Hindlimb muscle (tissue), 1 donor: ENCODE data around the gene FER1L5. TPM values are rescaled to one million over a fixed set of nuclear protein-coding genes. Genes with fewer than 3 reads are reported as not detected.

Experiments
- DNase-seq: peaks from one replicate; pipeline ENCODE4 v3.0.0-alpha.2; 2013
- polyA plus RNA-seq: library from polyadenylated mRNA; unstranded; fragments of 120-200 nt; gene quantifications from one replicate; pipeline ENCODE4 v1.2.1, GENCODE V29; 2013; ENCODE audit not compliant: insufficient read length

The FER1L5 gene
- polyA plus RNA-seq, 1 donor: 3.9 TPM

GRCh38 chr2:96698221-96698861, 55.8 kb downstream of the FER1L5 start:
- no peak for DNase-seq

DNA sequence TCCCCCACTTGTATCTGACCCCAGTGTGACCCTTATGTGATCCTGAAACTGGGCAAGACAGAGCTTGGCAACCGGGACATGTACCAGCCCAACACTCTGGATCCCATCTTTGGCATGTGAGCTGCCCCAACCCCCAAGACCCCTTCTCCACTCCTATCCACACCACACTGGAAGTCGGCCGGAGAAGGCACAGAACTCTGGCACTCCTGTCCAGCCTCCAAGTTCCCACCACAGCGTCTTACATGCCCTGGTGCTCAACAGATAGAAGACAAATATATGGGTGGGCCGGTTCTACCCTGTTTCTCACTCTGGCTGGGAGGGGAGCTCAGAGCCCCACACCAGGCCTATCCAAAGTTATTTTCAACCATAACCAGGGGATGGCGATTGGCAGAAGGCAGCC, 56.5 kb downstream of the FER1L5 start:
- DNase-seq: no peak

DNA sequence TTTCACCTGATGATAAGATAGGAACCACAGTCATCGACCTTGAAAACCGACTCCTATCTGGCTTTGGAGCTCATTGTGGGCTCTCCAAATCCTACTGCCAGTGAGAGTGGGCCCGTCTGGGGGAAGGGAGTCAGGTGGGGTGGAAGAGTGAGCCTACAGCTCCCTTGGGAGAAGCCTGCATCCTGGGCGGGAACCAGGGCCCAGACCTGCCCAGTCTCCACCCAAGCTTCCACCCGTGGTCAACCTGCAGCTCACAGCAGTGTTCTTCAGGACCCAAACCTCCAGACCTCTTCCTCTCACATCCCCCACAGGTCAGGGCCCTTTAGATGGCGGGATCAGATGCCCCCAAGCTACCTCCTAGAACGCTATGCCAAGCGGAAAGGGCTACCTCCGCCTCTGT, 57.1 kb downstream of the FER1L5 start:
- DNase-seq: no peak

GRCh38 chr2:96700086-96700485, 57.5 kb downstream of the FER1L5 start:
- no peak for DNase-seq

- no peak for DNase-seq
Measured at GRCh38 chr2:96701636-96702035, 59.1 kb downstream of the FER1L5 start.

GRCh38 chr2:96702098-96702785, 59.7 kb downstream of the FER1L5 start:
- no peak for DNase-seq

DNA sequence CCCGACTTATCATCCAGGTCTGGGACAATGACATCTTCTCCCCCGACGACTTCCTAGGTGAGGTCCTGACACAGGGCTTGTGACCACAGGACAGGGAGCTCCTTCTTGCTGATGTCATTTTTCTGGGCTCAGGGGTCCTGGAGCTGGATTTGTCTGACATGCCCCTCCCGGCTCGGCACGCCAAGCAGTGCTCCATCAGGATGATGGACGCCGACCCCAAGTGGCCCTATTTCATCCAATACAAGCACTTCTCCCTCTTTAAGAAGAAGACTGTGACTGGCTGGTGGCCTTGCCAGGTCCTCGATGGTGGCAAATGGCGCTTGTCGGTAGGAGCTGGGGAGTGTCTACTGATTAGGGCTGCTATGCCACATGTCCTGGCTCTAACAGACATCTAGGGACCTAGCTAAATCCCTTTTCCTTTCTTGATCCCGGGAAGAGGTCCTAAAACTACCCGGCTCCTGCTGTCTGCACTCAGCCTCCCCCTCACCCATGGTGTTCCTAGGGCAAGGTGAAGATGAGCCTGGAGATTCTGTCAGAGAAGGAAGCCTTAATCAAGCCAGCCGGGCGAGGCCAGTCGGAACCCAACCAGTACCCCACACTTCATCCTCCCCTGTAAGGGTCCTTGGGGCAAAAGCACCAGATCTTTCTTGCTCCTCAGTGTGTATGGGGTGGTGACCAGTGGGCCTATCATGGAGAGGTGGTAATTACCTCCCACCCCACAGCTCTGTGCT, 60.6 kb downstream of the FER1L5 start:
- DNase-seq: no peak

DNA sequence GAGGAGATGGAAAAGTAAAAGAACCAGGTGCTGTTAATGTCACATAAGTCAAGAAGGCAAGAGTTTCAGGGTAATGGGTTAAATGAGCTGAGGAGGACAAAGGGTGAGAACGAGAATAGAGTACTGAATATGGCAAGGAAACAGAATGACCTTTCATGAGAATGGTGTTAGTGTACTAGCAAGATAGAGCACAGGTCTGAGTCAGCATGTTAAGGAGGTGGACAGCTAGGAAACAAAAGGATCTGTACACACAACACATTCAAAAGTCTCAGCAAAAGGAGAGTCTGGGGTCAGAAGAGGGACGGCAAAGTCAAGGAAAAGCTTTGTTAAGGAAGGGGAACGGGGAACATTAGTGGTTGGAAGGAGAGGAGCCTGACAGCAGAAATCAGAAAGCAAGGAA, 68.4 kb downstream of the FER1L5 start:
- DNase-seq: no peak

GRCh38 chr2:96715658-96716057, 73.1 kb downstream of the FER1L5 start:
- DNase-seq: no peak

DNA sequence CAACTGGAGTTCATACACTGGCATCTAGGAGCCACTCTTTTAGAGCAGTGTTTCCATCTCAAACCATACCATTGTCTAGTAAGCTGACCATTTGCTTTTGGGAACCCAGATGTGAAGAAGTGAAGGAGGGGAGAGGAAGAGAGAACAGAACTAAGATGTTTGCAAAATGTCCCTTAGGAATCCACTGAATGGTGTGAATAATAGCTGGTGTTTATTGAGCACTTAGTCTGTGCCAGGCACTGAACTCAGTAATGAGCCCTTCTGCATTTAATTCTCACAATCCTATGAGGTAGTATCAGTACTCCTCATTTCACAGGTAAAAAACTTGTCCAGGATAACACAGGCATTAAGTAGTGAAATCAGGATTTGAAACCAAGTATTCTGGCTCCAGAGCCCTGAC, 73.8 kb downstream of the FER1L5 start:
- no peak for DNase-seq

DNA sequence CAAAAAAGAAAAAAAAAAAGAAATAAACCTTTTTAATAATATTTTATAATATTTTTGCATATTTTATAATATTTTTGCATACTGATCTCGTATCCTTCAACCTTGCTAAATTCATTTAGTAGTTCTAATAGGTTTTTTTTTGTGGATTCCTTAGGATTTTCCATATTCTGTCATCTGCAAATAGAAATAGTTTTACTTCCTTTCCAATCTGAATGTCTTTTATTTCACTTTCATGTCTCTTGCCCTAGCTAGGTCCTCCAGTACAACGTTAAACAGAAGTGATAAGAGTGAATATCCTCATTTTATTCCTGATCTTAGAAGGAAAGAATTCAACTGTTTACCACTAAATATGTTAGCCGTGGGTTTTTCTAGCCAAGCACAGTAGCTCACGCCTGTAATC, 83.6 kb downstream of the FER1L5 start:
- no peak for DNase-seq

- DNase-seq: no peak
Measured at GRCh38 chr2:96727431-96727830, 84.9 kb downstream of the FER1L5 start.

GRCh38 chr2:96729748-96730147, 87.2 kb downstream of the FER1L5 start:
- no peak for DNase-seq

GRCh38 chr2:96730212-96730611, 87.6 kb downstream of the FER1L5 start:
- no peak for DNase-seq

- no peak for DNase-seq
Measured at GRCh38 chr2:96733931-96734330, 91.4 kb downstream of the FER1L5 start.

DNA sequence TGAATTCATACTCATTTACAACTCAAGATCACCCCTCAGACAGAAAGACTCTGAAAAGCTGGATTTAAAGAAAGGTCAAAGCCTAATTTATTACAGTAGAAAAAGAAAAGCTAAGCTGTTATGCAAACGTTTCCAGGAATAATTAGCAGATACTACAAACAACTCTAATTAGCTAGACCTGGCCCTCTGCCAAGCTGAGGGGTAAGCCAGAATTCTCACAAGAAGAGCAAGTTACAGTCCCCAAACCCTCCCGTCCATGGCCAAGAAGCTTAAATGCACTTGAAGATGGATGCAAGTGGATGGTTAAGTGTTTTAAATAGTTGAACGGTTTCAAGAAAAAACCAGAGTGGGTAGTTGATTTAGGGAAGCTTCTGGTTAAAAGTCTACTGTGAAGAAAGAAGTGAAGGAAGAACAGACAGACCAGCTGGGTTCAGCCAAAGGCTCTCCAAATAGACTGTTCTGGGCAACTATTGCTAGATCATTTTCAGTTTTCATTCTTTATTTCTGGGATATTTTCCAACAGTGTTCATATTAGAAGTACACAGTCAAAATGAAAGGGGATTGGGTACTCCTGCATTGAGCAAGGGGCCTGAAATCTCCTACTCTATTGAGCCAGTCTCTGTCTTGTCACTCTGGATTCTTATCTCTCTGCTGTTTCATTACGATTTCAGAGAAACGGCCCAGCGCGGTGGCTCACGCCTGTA, 92.5 kb downstream of the FER1L5 start:
- DNase-seq: no peak

- DNase-seq: no peak
Measured at GRCh38 chr2:96737251-96737650, 94.7 kb downstream of the FER1L5 start.

DNA sequence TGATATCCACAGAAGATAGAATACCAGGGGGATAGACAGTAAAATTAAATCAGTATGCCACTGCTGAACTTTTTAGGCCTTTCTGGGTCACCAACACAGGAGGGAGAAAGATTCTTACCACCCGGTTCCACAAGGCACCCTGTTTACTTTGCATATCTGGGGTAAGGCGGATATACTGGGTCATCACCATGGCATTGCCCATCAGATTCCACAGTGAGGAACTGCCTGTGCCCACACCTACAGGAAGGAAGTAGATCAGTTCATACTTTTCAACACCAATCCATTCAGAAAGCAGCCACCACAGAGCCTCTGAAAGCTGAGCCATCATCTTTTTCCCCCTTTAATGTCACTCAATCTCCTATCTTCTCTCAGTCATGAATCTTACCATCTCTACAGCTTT, 95.3 kb downstream of the FER1L5 start:
- no peak for DNase-seq

GRCh38 chr2:96739076-96739632, 96.6 kb downstream of the FER1L5 start:
- no peak for DNase-seq

GRCh38 chr2:96739633-96740428, 97.3 kb downstream of the FER1L5 start, which contains the start of gene LMAN2L:
Gene LMAN2L, minus strand, starts transcription at chr2:96740064. Its CDS starts 24 bp downstream, at chr2:96740040.
- peak; percentile 97 for DNase-seq

DNA sequence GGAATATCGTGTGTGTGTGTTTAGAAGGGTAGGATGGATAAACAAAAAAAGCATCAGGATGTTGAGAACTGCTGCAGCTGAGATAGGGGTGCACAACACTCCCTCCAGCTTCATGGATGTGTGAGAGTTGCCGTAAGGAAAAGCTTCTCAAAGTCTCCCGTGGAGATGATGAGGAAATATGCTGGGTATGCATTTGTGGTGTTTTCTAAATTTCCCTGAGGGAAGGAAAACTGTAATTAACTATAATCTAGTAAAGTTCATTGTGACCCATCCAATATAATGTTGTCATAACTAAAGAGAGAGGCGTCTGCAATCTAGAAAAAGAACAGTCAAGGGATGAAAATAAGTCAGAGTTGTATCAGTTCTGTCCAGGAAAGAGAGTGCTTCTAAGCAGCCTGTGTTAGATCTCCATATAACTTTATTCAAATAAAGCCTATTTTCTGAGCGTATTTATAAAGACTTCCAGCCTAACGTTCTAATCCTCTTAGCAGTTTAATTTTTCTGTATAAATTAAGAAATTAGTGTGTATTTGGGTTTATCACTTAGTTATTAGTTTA, 104.6 kb downstream of the FER1L5 start:
- DNase-seq: no peak

- no peak for DNase-seq
Measured at GRCh38 chr2:96751800-96752199, 109.2 kb downstream of the FER1L5 start.
